Ovary (tissue), 9 donors: Measurements from ENCODE around the gene NRL. TPM values are rescaled to one million over a fixed set of nuclear protein-coding genes. Genes with fewer than 3 reads are reported as not detected.

Experiments used
- DNase-seq, 5 donors: peaks; one replicate each; pipeline ENCODE4 v3.0.0-alpha.2; 2019 to 2020
- H3K27ac ChIP-seq, 2 donors: fragments of 200-600 bp; one replicate each; pipeline versions ENCODE4 v1.5.1 to v1.8.0; 2019 to 2022
- H3K27me3 ChIP-seq: fragments of 200-600 bp; one replicate; pipeline ENCODE4 v1.8.0; 2022
- H3K36me3 ChIP-seq: fragments of 200-600 bp; sonication (generic); one replicate; pipeline ENCODE4 v1.5.1; 2019
- H3K4me1 ChIP-seq: one replicate; pipeline ENCODE4 v1.8.1; 2013; ENCODE audit warnings: mild to moderate bottlenecking, moderate library complexity; ENCODE audit not compliant: insufficient read depth
- H3K4me3 ChIP-seq: fragments of 200-600 bp; sonication (generic); one replicate; pipeline ENCODE4 v1.5.1; 2017
- H3K9me3 ChIP-seq, 2 donors: fragments of 200-600 bp in 1 of 2; sonication (generic) in 1 of 2; one replicate each; pipeline versions ENCODE4 v1.5.1 to v1.8.1; 2013 to 2019; ENCODE audit warnings: mild to moderate bottlenecking in 1 of 2, moderate library complexity in 1 of 2
- CTCF ChIP-seq, 3 donors: fragments of 450-650 bp in 2 of 3; fragments of 200-600 bp in 1 of 3; IDR thresholded peaks; one replicate each; pipeline versions ENCODE4 v1.5.1 to v1.8.0; 2016 to 2022; ENCODE audit warnings: antibody characterized with exemption in 3 of 3, mild to moderate bottlenecking in 1 of 3
- EP300 ChIP-seq: sonication (generic); formaldehyde crosslinking; IDR thresholded peaks from one replicate; pipeline ENCODE4 v1.6.1; 2017; ENCODE audit warnings: antibody characterized with exemption
- POLR2A ChIP-seq: fragments of 450-650 bp; IDR thresholded peaks from one replicate; pipeline ENCODE4 v1.6.1; 2017; ENCODE audit warnings: antibody characterized with exemption, mild to moderate bottlenecking, moderate library complexity
- WGBS, 3 donors: extraction: QIAGEN DNeasy Blood & Tissue Kit in 1 of 3; methylation state at CpG; one replicate each; pipeline versions ENCODE4 v1.1.5 to v1.1.7; 2013 to 2017; 5-methylcytosine and 5-hydroxymethylcytosine counted together
- intact Hi-C, 4 donors: fragments of 100-400 bp; cut with DNase I; formaldehyde crosslinking; loops; one replicate each; pipeline versions ENCODE4 v1.11.0 to v1.15.1; 2022 to 2023
- polyA plus RNA-seq, 2 donors: library from polyadenylated mRNA; stranded (reverse); fragments of 200-250 nt in 1 of 2; fragments of 350-450 nt in 1 of 2; fragmentation: Illumina TruSeq in 1 of 2; extraction: RNeasy Lipid Tissue Mini Kit (QIAGEN cat#74804) in 1 of 2; gene quantifications; one replicate each; pipeline ENCODE4 v1.2.3, GENCODE V29; 2013 to 2014
- total RNA-seq, 7 donors: library from RNA; depleted of rRNA in 2 of 7; stranded (reverse); fragments of >200 nt in 2 of 7; fragmentation: NEBNext Ultra II Directional in 3 of 7; extraction: Animal tissue kit (Norgen Biotek cat#: 25700) in 3 of 7; gene quantifications; one replicate each; pipeline versions ENCODE4 v1.1.0 to v1.2.4, GENCODE V29; 2016 to 2023
- donor health status: DM: no; HTN: no; CAD: no; lungs with moderate emphysema.
- donor health status: DM: no; HTN: no; CAD: no.
- donor health status: Bipolar disorder and iron deficiency.
- donor health status: DM: yes; HTN: yes; CAD: no.
- donor health status: DM: no; HTN: no; CAD: no.
- donor health status: DM: yes; HTN: yes; CAD: no.

Gene NRL
- total and polyA plus RNA-seq, 9 donors: 0.78 to 4.1 (median 2.8) TPM

- Histone ChIP-seq H3K27ac (peak overlapping the region in 1 of 2 donors; percentile 88), H3K27me3 (no peaks in the 10 kb centered on the region), H3K4me3 (no peak overlapping the region), H3K9me3 (no peaks in the 10 kb centered on the region), H3K4me1 (peaks cover 11% of the 10 kb centered on the region), H3K36me3 (no peaks in the 10 kb centered on the region)
- 80 to 84% (median 82%) methylated on average over 8 of the region's 8 CpGs for WGBS, 3 donors
- TF ChIP-seq CTCF (IDR thresholded peaks at IDR 0.05): no peak
- no peak for TF ChIP-seq POLR2A
- no peak for TF ChIP-seq EP300
- no peak for DNase-seq
- intact Hi-C loops: no loop called here
Observed at GRCh38 chr14:24137529-24138395, 23.0 kb upstream of the NRL start.

- no peaks in the 10 kb centered on the region for H3K9me3 ChIP-seq
- H3K36me3 ChIP-seq: no peaks in the 10 kb centered on the region
- peak overlapping the region; percentile 83 for H3K4me3 ChIP-seq
- peaks cover 11% of the 10 kb centered on the region for H3K4me1 ChIP-seq
- DNase-seq: peak in 1 of 5 donors; percentile 40
- intact Hi-C loops: no loop called here
- H3K27ac ChIP-seq: peak overlapping the region; percentile 88 to 92
- 27 to 32% (median 30%) methylated on average over 13 of the region's 13 CpGs for WGBS, 3 donors
- no peak for TF ChIP-seq EP300
- TF ChIP-seq POLR2A: no peak
- TF ChIP-seq CTCF (IDR thresholded peaks at IDR 0.05): no peak
- H3K27me3 ChIP-seq: no peaks in the 10 kb centered on the region
Observed at GRCh38 chr14:24136684-24137528, 22.2 kb upstream of the NRL start.

GRCh38 chr14:24135834-24136683 lies 21.3 kb upstream of the NRL start, which contains the start of gene PSME1:
Gene PSME1 (plus strand): TSS chr14:24136194. CDS start chr14:24136263, 69 bp downstream.
- peak within 1 kb of the TSS; percentile 83 for H3K4me3 ChIP-seq
- H3K27ac ChIP-seq: peak within 1 kb of the TSS; percentile 88 to 92
- intact Hi-C loops: no loop called here
- 0 to 2% (median 0%) methylated on average over 39 to 75 of the region's 75 CpGs for WGBS, 3 donors
- H3K9me3 ChIP-seq: no peaks in the 10 kb centered on the region
- peaks cover 11% of the 10 kb centered on the region for H3K4me1 ChIP-seq
- DNase-seq: peak; percentile 94 to 96 (median 95)
- no peaks in the 10 kb centered on the region for H3K27me3 ChIP-seq
- H3K36me3 ChIP-seq: no peaks in the 10 kb centered on the region
- TF ChIP-seq POLR2A (peak; percentile 66), EP300 (no peak), CTCF (IDR thresholded peaks at IDR 0.05) (no peak)

- DNase-seq: no peak
- peaks cover 11% of the 10 kb centered on the region for H3K4me1 ChIP-seq
- 2 to 4% (median 2%) methylated on average over 9 of the region's 9 CpGs for WGBS, 3 donors
- H3K27ac ChIP-seq: peak overlapping the region in 1 of 2 donors; percentile 43
- no peaks in the 10 kb centered on the region for H3K36me3 ChIP-seq
- no peaks in the 10 kb centered on the region for H3K27me3 ChIP-seq
- H3K4me3 ChIP-seq: peak overlapping the region; percentile 83
- TF ChIP-seq CTCF (IDR thresholded peaks at IDR 0.05) (no peak), EP300 (no peak), POLR2A (no peak)
- intact Hi-C loops: no loop called here
- H3K9me3 ChIP-seq: no peaks in the 10 kb centered on the region
Observed at GRCh38 chr14:24135584-24135833, 20.8 kb upstream of the NRL start.
